Activated T-cell treated with anti-CD3 and anti-CD28 coated beads, Interleukin-2, amount 50 U/mL, for 24 hours (primary cell): Measurements from ENCODE around the gene TRAF3.
"Not testable (repeated sequence)": the region's sequence is repeated elsewhere in the genome, so short reads cannot be mapped to it uniquely, and the experiment has no call there.

Experiments
- DNase-seq: peaks from one replicate; pipeline ENCODE4 v3.0.0-alpha.2; 2020
- H3K27ac Mint-ChIP-seq: 2 replicates; pipeline ENCODE4 v1.8.0; 2020; ENCODE audit warnings: mild to moderate bottlenecking, mixed read lengths
- H3K27me3 Mint-ChIP-seq: 2 replicates; pipeline ENCODE4 v1.8.0; 2020; ENCODE audit warnings: mixed read lengths
- H3K36me3 Mint-ChIP-seq: 2 replicates; pipeline ENCODE4 v1.8.0; 2020; ENCODE audit warnings: low read depth, mixed read lengths
- H3K4me1 Mint-ChIP-seq: 2 replicates; pipeline ENCODE4 v1.8.0; 2020; ENCODE audit warnings: low read depth, mixed read lengths
- H3K4me3 Mint-ChIP-seq: 2 replicates; pipeline ENCODE4 v1.8.0; 2020; ENCODE audit warnings: mild to moderate bottlenecking, moderate library complexity, mixed read lengths
- H3K9me3 Mint-ChIP-seq: 2 replicates; pipeline ENCODE4 v1.8.0; 2020; ENCODE audit warnings: mixed read lengths

Gene TRAF3

GRCh38 chr14:102764220-102764671 lies 13.0 kb upstream of the TRAF3 start:
- H3K4me3 Mint-ChIP-seq, result no peak overlapping the region
- H3K4me1 Mint-ChIP-seq, result peaks cover 9% of the 10 kb centered on the region

GRCh38 chr14:102765770-102766169 lies 11.5 kb upstream of the TRAF3 start:
- H3K27me3 Mint-ChIP-seq, H3K4me1 Mint-ChIP-seq, H3K4me3 Mint-ChIP-seq, H3K36me3 Mint-ChIP-seq, H3K9me3 Mint-ChIP-seq, DNase-seq, H3K27ac Mint-ChIP-seq: not testable (repeated sequence)

More at GRCh38 chr14:102764220-102764671, 13.0 kb upstream of the TRAF3 start:
- DNase-seq, result no peak
- Mint-ChIP-seq H3K36me3 (no peaks in the 10 kb centered on the region), H3K27me3 (peaks cover 3% of the 10 kb centered on the region), H3K9me3 (no peaks in the 10 kb centered on the region), H3K27ac (no peak overlapping the region)

- no peak overlapping the region for H3K27ac Mint-ChIP-seq
- no peak for DNase-seq
- no peaks in the 10 kb centered on the region for H3K9me3 Mint-ChIP-seq
- no peaks in the 10 kb centered on the region for H3K36me3 Mint-ChIP-seq
- H3K4me1 Mint-ChIP-seq, result peaks cover 12% of the 10 kb centered on the region
- H3K27me3 Mint-ChIP-seq, result no peaks in the 10 kb centered on the region
- no peak overlapping the region for H3K4me3 Mint-ChIP-seq
Observed at GRCh38 chr14:102768223-102769048, 8.8 kb upstream of the TRAF3 start.

- no peak for DNase-seq
- Mint-ChIP-seq H3K4me3 (no peak overlapping the region), H3K27me3 (no peaks in the 10 kb centered on the region), H3K27ac (no peak overlapping the region), H3K36me3 (no peaks in the 10 kb centered on the region), H3K4me1 (peaks cover 13% of the 10 kb centered on the region), H3K9me3 (no peaks in the 10 kb centered on the region)
Observed at GRCh38 chr14:102769049-102769327, 8.3 kb upstream of the TRAF3 start.

GRCh38 chr14:102770147-102771123 lies 6.8 kb upstream of the TRAF3 start:
- H3K36me3 Mint-ChIP-seq, result no peaks in the 10 kb centered on the region
- H3K4me1 Mint-ChIP-seq, result peaks cover 24% of the 10 kb centered on the region
- no peak for DNase-seq
- H3K27ac Mint-ChIP-seq, result no peak overlapping the region
- H3K27me3 Mint-ChIP-seq, result no peaks in the 10 kb centered on the region
- no peaks in the 10 kb centered on the region for H3K9me3 Mint-ChIP-seq
- H3K4me3 Mint-ChIP-seq, result no peak overlapping the region

GRCh38 chr14:102771144-102771543 lies 6.1 kb upstream of the TRAF3 start:
- peaks cover 31% of the 10 kb centered on the region for H3K4me1 Mint-ChIP-seq
- H3K4me3 Mint-ChIP-seq, result no peak overlapping the region
- no peaks in the 10 kb centered on the region for H3K36me3 Mint-ChIP-seq
- DNase-seq, result no peak
- H3K27me3 Mint-ChIP-seq, result no peaks in the 10 kb centered on the region
- H3K27ac Mint-ChIP-seq, result no peak overlapping the region
- no peaks in the 10 kb centered on the region for H3K9me3 Mint-ChIP-seq

- peaks cover 37% of the 10 kb centered on the region for H3K4me1 Mint-ChIP-seq
- H3K27ac Mint-ChIP-seq, result no peak overlapping the region
- no peaks in the 10 kb centered on the region for H3K9me3 Mint-ChIP-seq
- no peak for DNase-seq
- no peaks in the 10 kb centered on the region for H3K27me3 Mint-ChIP-seq
- no peak overlapping the region for H3K4me3 Mint-ChIP-seq
- H3K36me3 Mint-ChIP-seq, result no peaks in the 10 kb centered on the region
Observed at GRCh38 chr14:102772781-102773570, 4.3 kb upstream of the TRAF3 start.

- peak overlapping the region; percentile 87 for H3K27ac Mint-ChIP-seq
- no peaks in the 10 kb centered on the region for H3K9me3 Mint-ChIP-seq
- peaks cover 14% of the 10 kb centered on the region for H3K36me3 Mint-ChIP-seq
- H3K27me3 Mint-ChIP-seq, result no peaks in the 10 kb centered on the region
- H3K4me3 Mint-ChIP-seq, result peak overlapping the region; percentile 43
- peak; percentile 70 for DNase-seq
- H3K4me1 Mint-ChIP-seq, result peaks cover 38% of the 10 kb centered on the region
Observed at GRCh38 chr14:102774391-102775153, 2.7 kb upstream of the TRAF3 start.

- H3K27me3 Mint-ChIP-seq, result no peaks in the 10 kb centered on the region
- peak overlapping the region; percentile 92 for H3K27ac Mint-ChIP-seq
- H3K4me1 Mint-ChIP-seq, result peaks cover 52% of the 10 kb centered on the region
- peak overlapping the region; percentile 75 for H3K4me3 Mint-ChIP-seq
- peaks cover 30% of the 10 kb centered on the region for H3K36me3 Mint-ChIP-seq
- H3K9me3 Mint-ChIP-seq, result no peaks in the 10 kb centered on the region
- DNase-seq, result peak; percentile 50
Observed at GRCh38 chr14:102775855-102776760, 1.1 kb upstream of the TRAF3 start.

GRCh38 chr14:102777711-102778337 lies 575 bp downstream of the TRAF3 start:
- peak; percentile 64 for DNase-seq
- peak overlapping the region; percentile 94 for H3K27ac Mint-ChIP-seq

GRCh38 chr14:102778338-102779083 lies 1.3 kb downstream of the TRAF3 start:
- H3K27ac Mint-ChIP-seq, result peak overlapping the region; percentile 94
- H3K9me3 Mint-ChIP-seq, result no peaks in the 10 kb centered on the region

More at GRCh38 chr14:102777711-102778337, 575 bp downstream of the TRAF3 start:
- peak overlapping the region; percentile 89 for H3K4me3 Mint-ChIP-seq
- no peaks in the 10 kb centered on the region for H3K27me3 Mint-ChIP-seq
- H3K36me3 Mint-ChIP-seq, result peaks cover 43% of the 10 kb centered on the region
- H3K4me1 Mint-ChIP-seq, result peaks cover 64% of the 10 kb centered on the region
- no peaks in the 10 kb centered on the region for H3K9me3 Mint-ChIP-seq

GRCh38 chr14:102779084-102779462 lies 1.8 kb downstream of the TRAF3 start:
- peaks cover 73% of the 10 kb centered on the region for H3K4me1 Mint-ChIP-seq

More at GRCh38 chr14:102778338-102779083, 1.3 kb downstream of the TRAF3 start:
- Mint-ChIP-seq H3K36me3 (peaks cover 50% of the 10 kb centered on the region), H3K4me3 (peak overlapping the region; percentile 89), H3K27me3 (no peaks in the 10 kb centered on the region), H3K4me1 (peaks cover 67% of the 10 kb centered on the region)
- no peak for DNase-seq

More at GRCh38 chr14:102779084-102779462, 1.8 kb downstream of the TRAF3 start:
- peaks cover 54% of the 10 kb centered on the region for H3K36me3 Mint-ChIP-seq
- peak overlapping the region; percentile 94 for H3K27ac Mint-ChIP-seq
- H3K9me3 Mint-ChIP-seq, result no peaks in the 10 kb centered on the region
- H3K4me3 Mint-ChIP-seq, result peak overlapping the region; percentile 89
- H3K27me3 Mint-ChIP-seq, result no peaks in the 10 kb centered on the region
- no peak for DNase-seq
